Calu3 (cell line): Measurements from ENCODE around the gene ITPK1. TPM values are rescaled to one million over a fixed set of nuclear protein-coding genes. Genes with fewer than 3 reads are reported as not detected.

Source experiments
- BruUV-seq: library from RNA; stranded (reverse); fragments of 400-500 nt; replicated peaks from 2 replicates; lab custom pipeline; 2021; lab: Mats Ljungman, UMichigan
- CTCF ChIA-PET: fragments of 300-600 bp; sonication (Branson Sonifier 250); formaldehyde crosslinking; loops from one replicate; lab custom pipeline; 2022; ENCODE audit warnings: antibody characterized with exemption; lab: Charles Lee
- DNase-seq: peaks from one replicate; pipeline ENCODE4 v3.0.0; 2022
- H3K27ac Mint-ChIP-seq: one replicate; pipeline ENCODE4 v1.8.0; 2022; ENCODE audit warnings: mixed read lengths; ENCODE audit not compliant: unreplicated experiment
- H3K27me3 Mint-ChIP-seq: one replicate; pipeline ENCODE4 v1.8.0; 2022; ENCODE audit warnings: mixed read lengths; ENCODE audit not compliant: unreplicated experiment
- H3K36me3 Mint-ChIP-seq: one replicate; pipeline ENCODE4 v1.8.0; 2022; ENCODE audit warnings: mild to moderate bottlenecking, moderate library complexity, mixed read lengths; ENCODE audit not compliant: insufficient read depth, unreplicated experiment
- H3K4me1 Mint-ChIP-seq: one replicate; pipeline ENCODE4 v1.8.0; 2022; ENCODE audit warnings: mild to moderate bottlenecking, low read depth, mixed read lengths; ENCODE audit not compliant: unreplicated experiment
- H3K4me3 Mint-ChIP-seq: one replicate; pipeline ENCODE4 v1.8.0; 2022; ENCODE audit warnings: mild to moderate bottlenecking, low read depth, moderate library complexity, mixed read lengths; ENCODE audit not compliant: unreplicated experiment
- H3K9me3 Mint-ChIP-seq: one replicate; pipeline ENCODE4 v1.8.0; 2022; ENCODE audit warnings: low read depth, mixed read lengths; ENCODE audit not compliant: unreplicated experiment
- CTCF ChIP-seq: fragments of 200-600 bp; IDR thresholded peaks from one replicate; pipeline ENCODE4 v1.8.0; 2022; ENCODE audit warnings: antibody characterized with exemption; ENCODE audit not compliant: unreplicated experiment
- intact Hi-C: fragments of 100-400 bp; cut with micrococcal nuclease; formaldehyde crosslinking; loops from one replicate; pipeline ENCODE4 v1.10.0; 2022; ENCODE audit not compliant: unreplicated experiment
- total RNA-seq: library from RNA; stranded (reverse); gene quantifications from 2 replicates; pipeline ENCODE4 v1.2.3, GENCODE V29; 2022

Gene ITPK1
- total RNA-seq, 1 experiment from 2014 or later, result 94.3 TPM

- H3K27ac Mint-ChIP-seq, result peak overlapping the region; percentile 23
- no peaks in the 10 kb centered on the region for H3K27me3 Mint-ChIP-seq
- peaks cover 6% of the 10 kb centered on the region for H3K36me3 Mint-ChIP-seq
- no peak for DNase-seq
- intact Hi-C loops, result no loop called here
- H3K4me3 Mint-ChIP-seq, result no peak overlapping the region
- H3K9me3 Mint-ChIP-seq, result no peaks in the 10 kb centered on the region
- CTCF ChIA-PET, result interaction anchor here (0.8 kb wide), 1 partner anchor 95 kb away, joined by 3 read pairs; no protein-coding TSS in a partner anchor
- BruUV-seq, result no TSS peak
- no peak for TF ChIP-seq CTCF
- H3K4me1 Mint-ChIP-seq, result peaks cover 27% of the 10 kb centered on the region
Observed at GRCh38 chr14:93007225-93007997, 108.3 kb downstream of the ITPK1 start.

GRCh38 chr14:93006567-93007051, 109.1 kb downstream of the ITPK1 start:
- peaks cover 6% of the 10 kb centered on the region for H3K36me3 Mint-ChIP-seq
- no peak for DNase-seq
- peaks cover 27% of the 10 kb centered on the region for H3K4me1 Mint-ChIP-seq
- CTCF ChIA-PET, result no interaction called here
- no peaks in the 10 kb centered on the region for H3K27me3 Mint-ChIP-seq
- H3K4me3 Mint-ChIP-seq, result no peak overlapping the region
- intact Hi-C loops, result no loop called here
- H3K9me3 Mint-ChIP-seq, result no peaks in the 10 kb centered on the region
- no peak overlapping the region for H3K27ac Mint-ChIP-seq
- BruUV-seq, result no TSS peak
- no peak for TF ChIP-seq CTCF

GRCh38 chr14:93005838-93006237, 109.9 kb downstream of the ITPK1 start:
- H3K4me3 Mint-ChIP-seq, result no peak overlapping the region
- no peak for DNase-seq
- TF ChIP-seq CTCF, result no peak
- H3K4me1 Mint-ChIP-seq, result peaks cover 27% of the 10 kb centered on the region
- intact Hi-C loops, result no loop called here
- H3K9me3 Mint-ChIP-seq, result no peaks in the 10 kb centered on the region
- no peaks in the 10 kb centered on the region for H3K27me3 Mint-ChIP-seq
- peaks cover 6% of the 10 kb centered on the region for H3K36me3 Mint-ChIP-seq
- BruUV-seq, result no TSS peak
- no peak overlapping the region for H3K27ac Mint-ChIP-seq
- CTCF ChIA-PET, result no interaction called here

- Mint-ChIP-seq H3K9me3 (no peaks in the 10 kb centered on the region), H3K27ac (no peak overlapping the region), H3K27me3 (no peaks in the 10 kb centered on the region), H3K4me3 (no peak overlapping the region), H3K36me3 (peaks cover 6% of the 10 kb centered on the region), H3K4me1 (peaks cover 24% of the 10 kb centered on the region)
- no peak for DNase-seq
- CTCF ChIA-PET, result no interaction called here
- TF ChIP-seq CTCF, result no peak
- intact Hi-C loops, result no loop called here
- no TSS peak for BruUV-seq
Observed at GRCh38 chr14:93005135-93005813, 110.5 kb downstream of the ITPK1 start.
